GM21717 (cell line): ENCODE data around the gene PRKACA.

Source experiments
- ATAC-seq: cut with Tn5 transposase; IDR thresholded peaks from one replicate; pipeline ENCODE4 v1.9.1; 2021; ENCODE audit warnings: mild to moderate bottlenecking, moderate library complexity; ENCODE audit not compliant: unreplicated experiment

The PRKACA gene

GRCh38 chr19:14097532-14098151, 19.9 kb downstream of the PRKACA start:
- ATAC-seq = no peak

DNA sequence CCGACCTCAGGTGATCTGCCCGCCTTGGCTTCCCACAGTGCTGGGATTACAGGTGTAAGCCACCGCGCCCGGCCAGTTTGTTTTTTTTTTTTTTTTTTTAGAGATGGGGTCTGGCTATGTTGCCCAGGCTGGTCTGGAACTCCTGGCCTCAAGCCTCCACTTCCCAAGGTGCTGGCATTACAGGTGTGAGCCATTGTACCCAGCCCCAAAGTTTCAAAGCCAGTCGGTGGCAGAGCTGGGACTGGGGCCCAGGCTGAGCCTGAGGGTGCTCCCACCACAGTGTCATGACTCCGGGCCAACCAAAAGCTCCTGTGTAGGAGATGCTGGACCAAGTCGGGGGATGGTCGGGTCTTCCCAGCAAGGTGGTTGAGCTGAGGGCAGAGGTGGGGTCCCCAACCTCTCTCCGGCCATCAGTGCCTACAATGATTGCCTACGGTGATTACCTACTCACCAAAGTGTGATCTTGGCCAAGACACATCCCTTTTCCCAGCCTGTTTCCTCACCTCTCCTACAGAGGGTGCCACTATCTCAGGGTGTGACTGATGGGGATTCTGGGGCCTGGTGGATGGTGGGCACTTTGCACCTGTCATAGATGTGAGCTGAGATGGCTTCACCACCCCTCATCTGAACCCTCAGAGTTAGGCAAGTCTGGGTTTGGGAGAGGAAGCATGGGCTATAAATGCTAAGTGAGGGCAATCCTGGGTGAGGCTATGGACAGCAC, 21.1 kb downstream of the PRKACA start:
- ATAC-seq = no peak

- no peak for ATAC-seq
Observed at GRCh38 chr19:14094854-14095253, 22.7 kb downstream of the PRKACA start.

- ATAC-seq = no peak
Observed at GRCh38 chr19:14093117-14093823, 24.3 kb downstream of the PRKACA start.

DNA sequence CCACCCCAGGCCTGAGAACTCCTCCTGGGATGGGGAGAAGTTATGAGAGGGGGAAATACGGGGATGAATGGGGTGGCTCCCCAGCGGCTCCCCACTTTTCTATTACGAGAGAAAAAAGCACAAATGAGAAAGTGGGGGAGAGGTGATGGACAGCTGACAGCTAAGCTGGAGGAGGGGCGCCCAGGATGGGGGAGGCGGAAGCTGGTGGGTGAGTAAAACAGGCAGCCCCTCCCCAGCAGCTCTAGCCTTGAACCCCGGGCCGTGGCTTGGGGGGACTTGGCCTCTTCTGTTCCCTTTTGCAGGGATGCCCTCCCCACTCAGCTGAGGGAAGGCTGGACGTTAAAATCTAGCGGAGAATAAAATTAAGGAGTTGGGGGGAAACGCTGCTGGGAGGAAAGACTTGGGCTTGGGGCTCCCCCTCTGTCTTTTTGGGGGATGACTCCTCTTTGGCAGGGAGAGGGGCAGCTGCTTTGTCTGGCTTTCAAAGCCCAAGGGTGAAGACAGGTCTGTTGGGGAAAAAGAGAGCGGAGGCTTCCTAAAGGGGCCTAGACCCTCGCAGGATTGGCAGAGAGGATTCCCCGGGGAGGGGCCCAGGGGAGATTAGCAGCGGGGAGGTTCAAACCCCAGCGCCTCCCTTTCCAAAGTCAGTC, 25.6 kb downstream of the PRKACA start:
- peak; percentile 8 for ATAC-seq

- peak; percentile 40 for ATAC-seq
Observed at GRCh38 chr19:14091081-14091812, 26.3 kb downstream of the PRKACA start.

DNA sequence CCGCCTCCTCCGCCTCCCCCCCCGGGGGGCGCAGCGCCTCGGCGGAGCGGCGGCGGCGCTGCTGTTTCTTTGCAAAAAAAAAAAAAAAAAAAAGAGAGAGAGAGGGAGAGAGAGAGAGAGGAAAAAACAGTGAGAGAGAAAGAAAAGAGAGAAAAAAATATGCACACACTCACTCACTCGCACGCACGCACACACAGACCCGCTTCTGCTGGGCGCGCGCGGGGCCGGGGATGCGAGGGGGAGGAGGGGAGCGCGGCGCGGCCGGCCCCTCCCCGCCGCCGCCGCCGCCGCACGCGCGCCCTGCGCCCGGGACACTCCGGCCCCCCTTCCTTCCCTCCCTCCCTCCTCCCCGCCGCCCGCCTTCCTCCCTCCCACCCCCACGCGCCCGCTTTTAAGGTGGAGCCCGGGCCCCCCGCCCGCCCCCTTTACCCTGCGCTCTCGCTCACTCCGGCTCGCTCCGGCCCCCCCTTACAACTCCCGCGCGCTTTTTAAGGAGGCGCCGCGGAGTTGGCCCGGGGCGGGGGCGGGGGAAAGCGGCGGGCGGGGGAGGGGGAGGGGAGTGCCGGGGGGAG, 27.0 kb downstream of the PRKACA start, which contains the start of gene SAMD1:
Gene SAMD1 (minus strand): TSS at position 243 of the 572 bp plus-strand sequence.
- peak; percentile 30 for ATAC-seq

- no peak for ATAC-seq
Observed at GRCh38 chr19:14089662-14090508, 27.7 kb downstream of the PRKACA start.

DNA sequence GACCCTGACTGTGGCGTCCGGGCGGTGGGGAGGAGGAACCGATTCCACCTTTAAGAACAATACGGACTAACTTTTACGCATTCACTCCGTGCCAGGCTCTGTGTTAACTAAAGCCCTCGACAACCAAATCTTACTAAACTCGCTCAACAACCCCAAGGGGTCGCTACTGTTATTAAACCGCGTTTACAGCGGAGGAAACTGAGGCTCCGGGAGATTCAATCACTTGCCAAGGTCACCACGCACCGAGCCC, 28.2 kb downstream of the PRKACA start:
- no peak for ATAC-seq

- ATAC-seq = no peak
Observed at GRCh38 chr19:14088634-14089411, 28.7 kb downstream of the PRKACA start.

DNA sequence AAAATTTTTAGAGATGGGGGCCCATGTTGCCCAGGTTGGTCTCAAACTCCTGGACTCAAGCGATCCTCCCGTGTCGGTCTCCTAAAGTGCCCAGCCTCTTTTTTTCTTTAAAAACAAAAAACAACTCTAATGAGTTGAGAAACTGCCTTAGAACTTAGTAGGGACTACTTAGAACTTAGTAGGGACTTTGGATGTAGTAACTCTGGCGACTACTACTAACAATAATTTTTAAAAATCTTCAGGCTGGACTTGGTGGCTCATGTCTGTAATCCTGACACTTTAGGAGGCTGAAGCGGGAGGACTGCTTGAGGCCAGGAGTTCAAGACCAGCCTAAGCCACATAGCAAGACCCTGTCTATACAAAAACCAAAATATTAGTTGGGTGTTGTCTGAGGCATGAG, 31.5 kb downstream of the PRKACA start:
- no peak for ATAC-seq

DNA sequence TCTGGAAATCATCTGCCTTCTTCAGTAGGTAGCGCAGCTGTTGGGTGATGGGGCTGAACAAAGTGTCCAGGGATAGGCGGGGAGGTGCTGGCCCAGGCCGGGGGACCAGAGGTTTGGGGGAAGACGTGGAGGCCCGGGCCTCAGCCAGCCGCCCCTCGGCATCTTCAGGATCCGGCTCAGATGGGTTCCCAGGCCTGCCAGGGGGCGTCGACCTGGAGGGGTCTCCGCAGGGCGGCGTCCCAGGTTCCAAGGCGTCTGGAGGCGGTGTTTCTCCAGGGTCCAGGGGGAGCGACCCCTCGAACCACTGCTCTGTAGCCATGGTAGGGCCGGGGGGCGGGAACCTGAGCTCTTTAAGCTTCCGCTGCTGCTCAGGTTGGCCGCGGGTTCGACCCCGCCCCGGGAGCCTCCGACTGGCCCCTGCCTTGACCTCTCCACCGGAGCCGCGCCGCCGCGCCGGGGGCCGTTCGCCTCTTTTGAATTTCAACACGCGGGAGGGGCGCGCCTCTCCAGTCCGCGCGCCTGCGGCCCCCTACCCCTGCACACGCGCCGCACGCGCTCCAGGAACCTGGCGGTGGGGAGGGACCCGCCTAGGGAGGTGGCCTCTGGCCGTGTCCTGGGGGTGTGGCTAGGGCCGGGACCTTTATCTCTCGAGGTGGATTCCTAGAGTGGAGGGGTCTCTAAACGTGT, 32.1 kb downstream of the PRKACA start, which contains the start of gene C19orf67:
Gene C19orf67 (minus strand): TSS at position 475 of the 687 bp plus-strand sequence. CDS start 156 bp downstream, at position 319.
- ATAC-seq = no peak

DNA sequence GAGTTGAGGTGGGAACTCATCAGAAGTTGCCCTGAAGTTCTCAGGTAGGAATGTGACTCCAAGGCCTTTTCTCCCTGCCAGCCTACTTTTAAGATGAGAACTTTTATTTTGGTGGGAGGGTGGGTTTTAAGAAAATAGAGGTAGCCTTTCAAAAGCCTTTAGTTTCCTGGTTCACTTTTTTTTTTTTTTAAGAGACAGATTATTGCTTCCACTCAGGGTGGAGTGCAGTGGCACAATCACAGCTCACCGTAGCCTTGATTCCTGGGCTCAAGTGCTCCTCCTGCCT, 34.9 kb downstream of the PRKACA start:
- no peak for ATAC-seq

GRCh38 chr19:14081797-14082674, 35.5 kb downstream of the PRKACA start:
- peak; percentile 11 for ATAC-seq

DNA sequence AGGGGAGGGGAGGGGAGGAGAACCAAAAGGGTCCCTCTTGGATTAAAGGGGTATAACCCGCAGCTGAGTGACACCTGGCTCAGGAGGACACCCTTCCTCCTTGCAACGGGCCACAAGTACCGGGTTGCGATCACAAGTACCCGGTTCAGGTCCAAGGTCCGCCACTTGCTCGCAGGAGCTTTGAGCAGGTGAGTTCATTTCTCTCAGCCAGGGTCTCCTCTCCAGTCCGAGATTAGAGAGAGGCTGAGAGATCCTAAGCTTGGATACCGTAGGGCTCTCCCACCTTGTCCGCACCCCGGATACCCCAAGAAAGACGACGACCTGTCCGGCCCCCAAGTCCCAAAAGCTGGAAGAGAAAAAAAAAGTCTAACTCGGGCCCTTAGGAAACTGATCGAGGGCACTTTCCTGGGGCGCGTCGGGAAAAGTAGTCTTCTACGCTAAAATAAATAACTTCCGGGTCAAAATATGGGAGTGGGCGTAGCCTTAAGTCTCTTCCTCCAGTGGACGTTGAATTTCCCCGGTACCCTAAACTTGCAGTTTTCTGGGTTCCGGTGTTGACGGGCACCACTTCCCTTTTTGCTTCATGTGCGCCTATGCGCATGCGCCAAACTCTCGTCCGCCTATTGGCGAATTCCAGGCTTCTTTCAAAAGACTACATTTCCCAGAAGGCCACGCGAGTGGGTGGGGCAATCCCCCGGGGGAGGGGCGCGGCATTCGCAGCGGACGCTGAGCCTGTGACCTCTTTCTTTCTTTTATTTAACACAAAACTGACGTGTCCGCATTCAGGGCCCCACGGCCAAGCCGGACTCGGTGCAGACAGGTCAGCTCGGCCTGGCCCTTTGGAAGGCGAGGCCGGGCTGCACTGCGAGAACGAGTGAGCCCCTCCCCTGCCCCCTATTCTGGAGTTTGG, 36.4 kb downstream of the PRKACA start:
- ATAC-seq = peak; percentile 56

DNA sequence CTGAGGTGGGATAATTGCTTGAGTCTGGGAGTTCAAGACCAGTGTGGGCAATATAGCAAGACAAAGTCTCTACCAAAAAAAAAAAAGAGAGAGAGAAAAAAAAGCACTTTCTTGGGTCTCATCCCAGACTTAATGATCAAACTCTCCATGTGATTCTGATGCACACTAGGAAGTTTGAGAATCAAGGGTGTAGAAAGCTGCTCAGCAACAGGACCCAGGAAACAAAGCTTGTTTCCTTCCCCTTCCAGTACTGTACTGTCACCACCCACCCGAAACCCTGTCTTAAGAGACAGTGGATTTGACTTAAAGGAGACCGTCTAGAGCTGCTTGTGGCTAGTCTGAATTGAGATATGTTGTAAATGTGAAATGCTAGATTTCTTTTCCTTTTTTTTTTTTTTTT, 39.2 kb downstream of the PRKACA start:
- no peak for ATAC-seq
